ENCODE data around the gene CNTN4. TPM values are rescaled to one million over a fixed set of nuclear protein-coding genes. Genes with fewer than 3 reads are reported as not detected.

Gene CNTN4
- total RNA-seq, 1 experiment from 2014 or later: 1.6 TPM

- WGBS (ENCODE audit: extremely low coverage, insufficient read length, low lambda C conversion rate): no CpG with 5 or more reads among the region's 2 CpGs
Observed at GRCh38 chr3:2458816-2459215, 360.1 kb downstream of the CNTN4 start.

More at GRCh38 chr3:2458816-2459215, 360.1 kb downstream of the CNTN4 start:
- no peak for DNase-seq
- Histone ChIP-seq H2BK20ac (ENCODE audit: low read depth, low read length, poor library complexity, severe bottlenecking) (no peak overlapping the region), H3K4ac (ENCODE audit: low read depth, low read length) (no peak overlapping the region), H4K8ac (replicated peaks; ENCODE audit: insufficient read length, low read depth, low read length) (no peak overlapping the region), H2BK5ac (ENCODE audit: insufficient read length, low read length) (no peak overlapping the region), H2BK12ac (ENCODE audit: insufficient read length, low read depth, low read length) (no peak overlapping the region), H2AFZ (ENCODE audit: low read length) (no peak overlapping the region), H4K91ac (ENCODE audit: insufficient read length, low read depth, low read length) (no peak overlapping the region), H3K27me3 (ENCODE audit: insufficient read depth, low read length) (no peaks in the 10 kb centered on the region; the same call in 1 of the 2 replicates), H3K9me3 (ENCODE audit: control insufficient read depth, low read depth, low read length) (no peaks in the 10 kb centered on the region), H4K20me1 (ENCODE audit: control insufficient read depth, insufficient read depth, insufficient read length) (no peaks in the 10 kb centered on the region), H3K56ac (ENCODE audit: insufficient read length, low read depth, low read length) (no peak overlapping the region), H3K9ac (ENCODE audit: extremely low read depth, insufficient read length, low read length) (no peak overlapping the region), H3K23ac (ENCODE audit: insufficient read length, low read depth, low read length) (no peak overlapping the region), H3K27ac (ENCODE audit: insufficient read length, low read depth, low read length) (no peak overlapping the region), H2BK120ac (ENCODE audit: low read depth, low read length, poor library complexity, severe bottlenecking) (no peak overlapping the region), H2BK15ac (ENCODE audit: low read depth, low read length) (no peak overlapping the region), H3K18ac (ENCODE audit: insufficient read length, low read depth, low read length) (no peak overlapping the region), H3K79me1 (ENCODE audit: insufficient read depth, low read depth, low read length, poor library complexity, severe bottlenecking) (no peaks in the 10 kb centered on the region), H3K79me2 (ENCODE audit: insufficient read depth, low read length) (no peaks in the 10 kb centered on the region), H3T11ph (ENCODE audit: low read length) (no peak overlapping the region), H3K4me1 (ENCODE audit: insufficient read depth, low read length) (no peaks in the 10 kb centered on the region), H2AK5ac (ENCODE audit: insufficient read length, low read length) (no peak overlapping the region), H4K5ac (ENCODE audit: insufficient read length, low read depth, low read length) (no peak overlapping the region), H3K4me2 (ENCODE audit: insufficient read depth, insufficient read length, low read length) (no peak overlapping the region), H3K14ac (ENCODE audit: insufficient read depth, low read length) (no peak overlapping the region), H3K23me2 (ENCODE audit: insufficient read length, low read depth, low read length, poor library complexity, severe bottlenecking) (no peaks in the 10 kb centered on the region)
- Mint-ChIP-seq H3K36me3 (ENCODE audit: insufficient read depth in 1 of 3, low read depth in 3 of 3) (no peaks in the 10 kb centered on the region), H3K27ac (no peak overlapping the region), H3K9me3 (no peaks in the 10 kb centered on the region), H3K4me3 (no peak overlapping the region), H3K27me3 (ENCODE audit: low read depth) (no peaks in the 10 kb centered on the region), H3K4me1 (no peaks in the 10 kb centered on the region)
- TF ChIP-seq, protein P1, sequence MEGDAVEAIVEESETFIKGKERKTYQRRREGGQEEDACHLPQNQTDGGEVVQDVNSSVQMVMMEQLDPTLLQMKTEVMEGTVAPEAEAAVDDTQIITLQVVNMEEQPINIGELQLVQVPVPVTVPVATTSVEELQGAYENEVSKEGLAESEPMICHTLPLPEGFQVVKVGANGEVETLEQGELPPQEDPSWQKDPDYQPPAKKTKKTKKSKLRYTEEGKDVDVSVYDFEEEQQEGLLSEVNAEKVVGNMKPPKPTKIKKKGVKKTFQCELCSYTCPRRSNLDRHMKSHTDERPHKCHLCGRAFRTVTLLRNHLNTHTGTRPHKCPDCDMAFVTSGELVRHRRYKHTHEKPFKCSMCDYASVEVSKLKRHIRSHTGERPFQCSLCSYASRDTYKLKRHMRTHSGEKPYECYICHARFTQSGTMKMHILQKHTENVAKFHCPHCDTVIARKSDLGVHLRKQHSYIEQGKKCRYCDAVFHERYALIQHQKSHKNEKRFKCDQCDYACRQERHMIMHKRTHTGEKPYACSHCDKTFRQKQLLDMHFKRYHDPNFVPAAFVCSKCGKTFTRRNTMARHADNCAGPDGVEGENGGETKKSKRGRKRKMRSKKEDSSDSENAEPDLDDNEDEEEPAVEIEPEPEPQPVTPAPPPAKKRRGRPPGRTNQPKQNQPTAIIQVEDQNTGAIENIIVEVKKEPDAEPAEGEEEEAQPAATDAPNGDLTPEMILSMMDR (conservative IDR thresholded peaks at IDR 0.05): no peak

All from H9 (cell line).